Activated T-helper 17 cell treated with anti-CD3 and anti-CD28 coated beads, Interleukin-2, amount 50 U/mL, for 72 hours (primary cell): ENCODE results near the gene NUP210. TPM values are rescaled to one million over a fixed set of nuclear protein-coding genes. Genes with fewer than 3 reads are reported as not detected.
A peak's percentile ranks its signal among the peaks of the same experiment; 100 is the strongest.

Experiments
- ATAC-seq: fragments of 150-1000 bp; cut with Tn5 transposase; replicated peaks from 2 replicates; pipeline ENCODE4 v1.10.0; 2021; ENCODE audit warnings: mild to moderate bottlenecking, moderate library complexity
- H3K27ac Mint-ChIP-seq: one replicate; pipeline ENCODE4 v1.8.0; 2022; ENCODE audit warnings: mixed read lengths
- H3K27me3 Mint-ChIP-seq: one replicate; pipeline ENCODE4 v1.8.0; 2022; ENCODE audit warnings: mixed read lengths
- H3K36me3 Mint-ChIP-seq: one replicate; pipeline ENCODE4 v1.8.0; 2022; ENCODE audit warnings: low read depth, mild to moderate bottlenecking, mixed read lengths
- H3K4me1 Mint-ChIP-seq: one replicate; pipeline ENCODE4 v1.8.0; 2022; ENCODE audit warnings: mixed read lengths
- H3K4me3 Mint-ChIP-seq: one replicate; pipeline ENCODE4 v1.8.0; 2022; ENCODE audit warnings: mild to moderate bottlenecking, mixed read lengths
- H3K9me3 Mint-ChIP-seq: one replicate; pipeline ENCODE4 v1.8.0; 2022; ENCODE audit warnings: mixed read lengths
- total RNA-seq, 2 donors: library from RNA; stranded (reverse); gene quantifications; one replicate each; pipeline ENCODE4 v1.2.3, GENCODE V29; 2022

Gene NUP210
- total RNA-seq, 2 donors from 2014 or later, result 86.9 to 146 TPM

GRCh38 chr3:13365390-13366379 is 54.4 kb downstream of the NUP210 start:
- Mint-ChIP-seq H3K4me1 (peaks cover 9% of the 10 kb centered on the region), H3K27me3 (no peaks in the 10 kb centered on the region), H3K27ac (peak overlapping the region; percentile 42), H3K36me3 (peaks cover 91% of the 10 kb centered on the region), H3K9me3 (no peaks in the 10 kb centered on the region), H3K4me3 (no peak overlapping the region)
- ATAC-seq, result no peak

- Mint-ChIP-seq H3K36me3 (peaks cover 91% of the 10 kb centered on the region), H3K4me3 (no peak overlapping the region), H3K4me1 (peaks cover 9% of the 10 kb centered on the region), H3K27ac (no peak overlapping the region), H3K9me3 (no peaks in the 10 kb centered on the region), H3K27me3 (no peaks in the 10 kb centered on the region)
- no peak for ATAC-seq
Measured at GRCh38 chr3:13364602-13365271, 55.4 kb downstream of the NUP210 start.

GRCh38 chr3:13362551-13362950 is 57.6 kb downstream of the NUP210 start:
- Mint-ChIP-seq H3K27ac (peak overlapping the region; percentile 84), H3K27me3 (no peaks in the 10 kb centered on the region), H3K4me3 (no peak overlapping the region), H3K9me3 (no peaks in the 10 kb centered on the region), H3K4me1 (peaks cover 9% of the 10 kb centered on the region), H3K36me3 (peaks cover 94% of the 10 kb centered on the region)
- no peak for ATAC-seq

GRCh38 chr3:13359916-13360315 is 60.2 kb downstream of the NUP210 start:
- Mint-ChIP-seq H3K9me3 (no peaks in the 10 kb centered on the region), H3K27ac (no peak overlapping the region), H3K36me3 (peaks cover 100% of the 10 kb centered on the region), H3K4me1 (peaks cover 9% of the 10 kb centered on the region), H3K27me3 (no peaks in the 10 kb centered on the region), H3K4me3 (no peak overlapping the region)
- no peak for ATAC-seq

- H3K27me3 Mint-ChIP-seq, result no peaks in the 10 kb centered on the region
- no peak overlapping the region for H3K27ac Mint-ChIP-seq
- H3K4me1 Mint-ChIP-seq, result peaks cover 4% of the 10 kb centered on the region
Measured at GRCh38 chr3:13358643-13359042, 61.5 kb downstream of the NUP210 start.

GRCh38 chr3:13358051-13358450 is 62.1 kb downstream of the NUP210 start:
- ATAC-seq, result no peak
- no peaks in the 10 kb centered on the region for H3K27me3 Mint-ChIP-seq
- H3K9me3 Mint-ChIP-seq, result no peaks in the 10 kb centered on the region
- peaks cover 99% of the 10 kb centered on the region for H3K36me3 Mint-ChIP-seq
- H3K4me3 Mint-ChIP-seq, result no peak overlapping the region
- H3K27ac Mint-ChIP-seq, result no peak overlapping the region
- H3K4me1 Mint-ChIP-seq, result peaks cover 4% of the 10 kb centered on the region

More at GRCh38 chr3:13358643-13359042, 61.5 kb downstream of the NUP210 start:
- peaks cover 99% of the 10 kb centered on the region for H3K36me3 Mint-ChIP-seq
- H3K9me3 Mint-ChIP-seq, result no peaks in the 10 kb centered on the region
- no peak for ATAC-seq
- no peak overlapping the region for H3K4me3 Mint-ChIP-seq

- Mint-ChIP-seq H3K9me3 (no peaks in the 10 kb centered on the region), H3K4me3 (no peak overlapping the region), H3K4me1 (peaks cover 8% of the 10 kb centered on the region), H3K27me3 (no peaks in the 10 kb centered on the region), H3K27ac (no peak overlapping the region), H3K36me3 (peaks cover 99% of the 10 kb centered on the region)
- no peak for ATAC-seq
Measured at GRCh38 chr3:13357074-13357473, 63.0 kb downstream of the NUP210 start.

- Mint-ChIP-seq H3K4me3 (no peak overlapping the region), H3K27ac (peak overlapping the region; percentile 84), H3K36me3 (peaks cover 96% of the 10 kb centered on the region), H3K9me3 (no peaks in the 10 kb centered on the region), H3K4me1 (peaks cover 13% of the 10 kb centered on the region), H3K27me3 (no peaks in the 10 kb centered on the region)
- ATAC-seq, result no peak
Measured at GRCh38 chr3:13353936-13354542, 66.1 kb downstream of the NUP210 start.

GRCh38 chr3:13353506-13353905 is 66.6 kb downstream of the NUP210 start:
- Mint-ChIP-seq H3K4me3 (no peak overlapping the region), H3K9me3 (no peaks in the 10 kb centered on the region), H3K36me3 (peaks cover 95% of the 10 kb centered on the region), H3K27ac (peak overlapping the region; percentile 84), H3K4me1 (peaks cover 16% of the 10 kb centered on the region), H3K27me3 (no peaks in the 10 kb centered on the region)
- no peak for ATAC-seq

GRCh38 chr3:13352621-13353131 is 67.4 kb downstream of the NUP210 start:
- no peak for ATAC-seq
- H3K36me3 Mint-ChIP-seq, result peaks cover 95% of the 10 kb centered on the region
- peak overlapping the region; percentile 84 for H3K27ac Mint-ChIP-seq
- H3K4me1 Mint-ChIP-seq, result peaks cover 20% of the 10 kb centered on the region
- H3K4me3 Mint-ChIP-seq, result no peak overlapping the region
- no peaks in the 10 kb centered on the region for H3K27me3 Mint-ChIP-seq
- no peaks in the 10 kb centered on the region for H3K9me3 Mint-ChIP-seq

- H3K27me3 Mint-ChIP-seq, result no peaks in the 10 kb centered on the region
- H3K4me1 Mint-ChIP-seq, result peaks cover 30% of the 10 kb centered on the region
- H3K36me3 Mint-ChIP-seq, result peaks cover 95% of the 10 kb centered on the region
- H3K27ac Mint-ChIP-seq, result peak overlapping the region; percentile 67
- H3K9me3 Mint-ChIP-seq, result no peaks in the 10 kb centered on the region
- no peak for ATAC-seq
- H3K4me3 Mint-ChIP-seq, result no peak overlapping the region
Measured at GRCh38 chr3:13349823-13350222, 70.3 kb downstream of the NUP210 start.

- Mint-ChIP-seq H3K4me1 (peaks cover 30% of the 10 kb centered on the region), H3K27me3 (no peaks in the 10 kb centered on the region), H3K9me3 (no peaks in the 10 kb centered on the region), H3K4me3 (peak overlapping the region; percentile 45), H3K27ac (peak overlapping the region; percentile 67), H3K36me3 (peaks cover 96% of the 10 kb centered on the region)
- ATAC-seq, result no peak
Measured at GRCh38 chr3:13348661-13349396, 71.3 kb downstream of the NUP210 start.

GRCh38 chr3:13348100-13348499 is 72.0 kb downstream of the NUP210 start:
- Mint-ChIP-seq H3K36me3 (peaks cover 96% of the 10 kb centered on the region), H3K27me3 (no peaks in the 10 kb centered on the region), H3K4me1 (peaks cover 30% of the 10 kb centered on the region), H3K9me3 (no peaks in the 10 kb centered on the region), H3K4me3 (peak overlapping the region; percentile 45), H3K27ac (peak overlapping the region; percentile 67)
- no peak for ATAC-seq
